Glomerular endothelial cell (primary cell): Measurements from ENCODE around the gene SKIL. TPM values are rescaled to one million over a fixed set of nuclear protein-coding genes. Genes with fewer than 3 reads are reported as not detected.

ENCODE experiments used
- DNase-seq: peaks from one replicate; pipeline ENCODE4 v3.0.0-alpha.2; 2011; ENCODE audit warnings: low read depth, low spot score; ENCODE audit errors: extremely low read depth
- total RNA-seq: library from RNA; depleted of rRNA; stranded (reverse); fragments of >200 nt; gene quantifications from 2 replicates; pipeline ENCODE4 v1.2.3, GENCODE V29; 2015

Gene SKIL
- total RNA-seq, 1 donor from 2014 or later = 59.8 TPM

GRCh38 chr3:170431054-170431453 is 73.5 kb downstream of the SKIL start:
- no peak for DNase-seq

- no peak for DNase-seq
These were observed 74.9 kb downstream of the SKIL start for GRCh38 chr3:170432416-170432815.

- no peak for DNase-seq
These were observed 79.2 kb downstream of the SKIL start for GRCh38 chr3:170436697-170437096.

DNA sequence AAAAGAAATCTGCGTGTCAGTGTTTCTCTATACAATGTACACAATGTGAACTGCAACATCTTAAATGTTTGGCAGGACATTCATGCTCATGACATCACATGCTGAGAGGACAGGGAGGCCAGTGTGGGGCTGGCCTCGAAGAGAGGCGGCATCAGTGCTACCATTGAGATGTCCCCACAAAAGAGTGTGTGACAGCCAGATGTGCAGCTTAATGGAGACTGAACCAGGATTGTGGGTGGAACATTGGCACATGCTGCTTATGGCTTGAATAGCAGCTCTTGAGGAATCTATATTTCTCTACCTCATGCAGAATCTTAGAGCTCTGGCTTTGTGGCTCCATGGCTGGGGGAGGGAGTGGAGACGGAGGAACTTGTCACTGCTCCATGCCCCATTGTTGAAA is 79.7 kb downstream of the SKIL start:
- DNase-seq = no peak

GRCh38 chr3:170437696-170438407 is 80.3 kb downstream of the SKIL start:
- DNase-seq = no peak

GRCh38 chr3:170438836-170439235 is 81.3 kb downstream of the SKIL start:
- DNase-seq = no peak

- DNase-seq = no peak
These were observed 82.8 kb downstream of the SKIL start for GRCh38 chr3:170440344-170440743.

GRCh38 chr3:170441412-170441811 is 83.9 kb downstream of the SKIL start:
- DNase-seq = no peak

DNA sequence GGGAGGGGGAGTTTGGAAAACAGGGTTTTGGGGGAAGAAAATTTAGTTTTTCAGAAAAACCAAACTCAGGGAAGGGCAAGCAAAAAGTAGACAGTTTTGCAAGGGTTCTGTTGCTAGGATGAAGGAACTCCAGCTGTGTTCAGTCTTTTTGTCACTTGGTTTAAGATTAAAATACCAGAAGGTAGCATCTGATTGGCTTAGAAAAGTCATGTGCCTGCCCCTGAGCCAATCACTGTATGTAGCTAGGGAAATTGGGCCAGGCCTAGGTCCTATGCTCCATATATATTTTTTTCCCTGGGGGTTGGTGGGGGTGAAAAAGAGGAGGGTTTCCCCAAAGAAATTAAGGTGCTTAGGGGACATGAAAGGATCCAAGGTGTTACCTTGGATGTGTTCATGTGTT is 85.4 kb downstream of the SKIL start:
- DNase-seq = no peak

DNA sequence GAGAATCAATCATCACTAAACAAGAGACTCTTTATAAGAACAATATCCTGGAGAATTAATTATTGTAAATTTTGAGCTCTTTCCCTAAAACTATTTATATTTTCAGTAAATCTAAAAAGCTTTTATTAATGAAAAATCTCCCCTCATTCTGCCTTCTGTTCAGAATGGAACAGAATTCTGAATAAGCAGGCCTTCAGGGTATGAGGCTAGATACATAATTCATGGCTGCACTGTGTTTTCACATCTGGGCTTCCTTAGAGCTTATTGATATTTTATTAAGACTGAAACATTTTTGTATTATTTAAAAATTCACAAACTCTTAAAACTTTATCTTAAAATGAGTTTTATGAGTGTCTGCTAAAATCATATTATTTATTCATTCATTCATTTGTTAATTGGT is 85.9 kb downstream of the SKIL start:
- no peak for DNase-seq

Other genes starting within 250 kb of the SKIL start
- gene PHC3, start 176.0 kb upstream of the SKIL start, total RNA-seq = 28.7 and 29.7 TPM in 2 replicates
- 21.0 and 23.2 TPM in 2 replicates for gene PRKCI, start 135.3 kb upstream of the SKIL start, total RNA-seq
- gene CLDN11, start 61.2 kb downstream of the SKIL start, total RNA-seq = 111 and 158 TPM in 2 replicates
- 0.70 and 3.4 TPM in 2 replicates for gene SLC7A14, start 228.4 kb downstream of the SKIL start, total RNA-seq